ENCODE results near the gene EXPH5.

DNA sequence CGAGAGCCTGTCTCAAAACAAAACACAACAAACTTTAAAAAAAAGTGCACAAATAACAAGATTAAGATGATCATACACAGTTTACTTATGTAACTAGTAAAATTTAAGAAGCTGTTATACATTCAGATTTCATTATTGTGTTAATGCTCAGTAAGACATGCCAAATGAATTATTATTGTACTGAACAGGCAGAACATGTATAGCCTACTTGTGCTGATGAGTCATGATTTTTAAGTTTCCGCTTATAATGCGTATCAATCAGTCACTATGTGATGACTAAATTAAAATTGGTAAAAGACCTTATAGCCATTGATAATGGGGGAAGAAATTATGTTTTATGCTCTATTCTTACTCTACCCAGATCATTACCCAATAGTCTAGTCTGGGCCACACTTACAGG is 20.5 kb upstream of the EXPH5 start:
- TF ChIP-seq, protein P1, sequence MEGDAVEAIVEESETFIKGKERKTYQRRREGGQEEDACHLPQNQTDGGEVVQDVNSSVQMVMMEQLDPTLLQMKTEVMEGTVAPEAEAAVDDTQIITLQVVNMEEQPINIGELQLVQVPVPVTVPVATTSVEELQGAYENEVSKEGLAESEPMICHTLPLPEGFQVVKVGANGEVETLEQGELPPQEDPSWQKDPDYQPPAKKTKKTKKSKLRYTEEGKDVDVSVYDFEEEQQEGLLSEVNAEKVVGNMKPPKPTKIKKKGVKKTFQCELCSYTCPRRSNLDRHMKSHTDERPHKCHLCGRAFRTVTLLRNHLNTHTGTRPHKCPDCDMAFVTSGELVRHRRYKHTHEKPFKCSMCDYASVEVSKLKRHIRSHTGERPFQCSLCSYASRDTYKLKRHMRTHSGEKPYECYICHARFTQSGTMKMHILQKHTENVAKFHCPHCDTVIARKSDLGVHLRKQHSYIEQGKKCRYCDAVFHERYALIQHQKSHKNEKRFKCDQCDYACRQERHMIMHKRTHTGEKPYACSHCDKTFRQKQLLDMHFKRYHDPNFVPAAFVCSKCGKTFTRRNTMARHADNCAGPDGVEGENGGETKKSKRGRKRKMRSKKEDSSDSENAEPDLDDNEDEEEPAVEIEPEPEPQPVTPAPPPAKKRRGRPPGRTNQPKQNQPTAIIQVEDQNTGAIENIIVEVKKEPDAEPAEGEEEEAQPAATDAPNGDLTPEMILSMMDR (IDR thresholded peaks at IDR 0.05; ENCODE audit: low read depth, low read length), result no peak
- TF ChIP-seq POLR2A (IDR thresholded peaks at IDR 0.05; ENCODE audit: extremely low read depth, insufficient read length), result no peak
- TF ChIP-seq, protein P2, sequence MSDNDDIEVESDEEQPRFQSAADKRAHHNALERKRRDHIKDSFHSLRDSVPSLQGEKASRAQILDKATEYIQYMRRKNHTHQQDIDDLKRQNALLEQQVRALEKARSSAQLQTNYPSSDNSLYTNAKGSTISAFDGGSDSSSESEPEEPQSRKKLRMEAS (IDR thresholded peaks at IDR 0.05; ENCODE audit: low read depth, low read length), result no peak
